NCI-H2029 treated with DMSO at 0.1 percent for 48 hours (cell line): ENCODE results near the gene CCDC97.

Experiments
- DNase-seq: peaks from one replicate; lab custom pipeline; 2025; lab: John Stamatoyannopoulos, UW

Gene CCDC97

GRCh38 chr19:41320185-41320518 is 10.2 kb downstream of the CCDC97 start:
- no peak for DNase-seq

DNA sequence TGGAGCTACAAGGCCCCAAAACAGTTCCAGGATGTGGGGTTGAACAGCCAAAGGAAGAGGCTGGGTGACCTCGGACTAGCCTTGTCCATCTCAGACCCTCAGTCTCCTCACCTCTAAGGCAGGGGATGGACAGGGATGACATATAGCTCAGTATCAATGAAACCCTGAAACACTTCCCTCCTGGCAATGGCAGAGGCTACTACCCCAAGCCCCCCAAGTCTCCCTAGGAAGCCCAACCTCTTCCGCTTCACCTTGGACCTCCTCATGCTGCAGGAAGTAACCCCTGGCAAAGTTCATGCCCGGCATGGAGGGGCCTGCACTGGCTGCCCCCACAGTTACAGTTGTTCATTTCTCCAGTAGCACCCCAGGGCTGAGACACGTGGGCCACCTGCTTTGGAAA is 10.6 kb downstream of the CCDC97 start:
- DNase-seq: no peak

GRCh38 chr19:41321204-41321599 is 11.2 kb downstream of the CCDC97 start:
- DNase-seq: no peak

DNA sequence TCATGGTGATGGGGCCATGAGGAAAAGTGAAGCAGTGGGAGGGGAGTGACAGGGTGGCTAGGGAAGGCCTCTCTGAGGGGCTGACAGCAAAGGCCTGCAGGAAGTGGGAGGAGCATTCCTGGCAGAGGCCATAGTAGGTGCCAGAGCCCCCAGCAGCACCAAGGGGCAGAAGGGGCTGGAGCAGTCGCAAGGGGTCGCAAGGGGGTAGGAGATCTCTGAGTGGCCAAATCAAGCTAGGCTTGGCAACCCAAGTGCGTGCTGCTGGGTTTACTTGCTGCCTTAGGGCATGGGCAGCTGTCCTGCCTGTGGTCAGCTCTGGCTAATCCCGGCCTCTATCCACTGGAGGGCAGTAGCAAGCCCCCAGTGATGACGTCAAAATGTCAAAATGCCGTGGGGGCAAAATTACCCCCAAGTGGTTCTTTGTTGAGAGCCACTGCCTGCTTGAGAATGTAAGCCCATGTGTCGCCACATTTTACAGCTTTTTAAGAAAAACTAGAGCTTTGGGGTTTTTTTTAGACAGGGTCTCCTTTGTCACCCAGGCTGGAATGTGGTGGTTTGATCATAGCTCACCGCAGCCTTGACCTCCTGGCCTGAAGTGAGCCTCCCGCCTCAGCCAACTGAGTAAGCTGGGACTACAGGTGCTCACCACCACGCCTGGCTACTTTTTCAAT is 11.8 kb downstream of the CCDC97 start:
- no peak for DNase-seq

DNA sequence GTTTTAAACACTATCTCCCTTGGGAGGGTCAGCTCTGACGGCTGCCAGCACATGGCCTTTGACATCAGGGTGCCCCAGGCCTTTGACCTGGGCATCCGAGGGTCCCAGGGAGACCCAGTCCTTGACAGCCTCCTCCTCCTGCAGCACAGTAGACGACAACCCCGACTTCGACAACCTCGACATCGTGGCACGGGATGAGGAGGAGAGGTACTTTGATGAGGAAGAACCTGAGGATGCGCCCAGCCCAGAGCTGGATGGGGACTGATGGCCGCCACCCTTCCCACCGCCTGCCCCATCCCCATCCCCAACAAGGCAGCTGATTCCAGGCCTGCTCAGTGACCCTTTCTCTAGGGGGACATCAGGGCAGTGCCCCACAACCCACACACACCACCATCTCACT is 12.5 kb downstream of the CCDC97 start:
- DNase-seq: no peak

DNA sequence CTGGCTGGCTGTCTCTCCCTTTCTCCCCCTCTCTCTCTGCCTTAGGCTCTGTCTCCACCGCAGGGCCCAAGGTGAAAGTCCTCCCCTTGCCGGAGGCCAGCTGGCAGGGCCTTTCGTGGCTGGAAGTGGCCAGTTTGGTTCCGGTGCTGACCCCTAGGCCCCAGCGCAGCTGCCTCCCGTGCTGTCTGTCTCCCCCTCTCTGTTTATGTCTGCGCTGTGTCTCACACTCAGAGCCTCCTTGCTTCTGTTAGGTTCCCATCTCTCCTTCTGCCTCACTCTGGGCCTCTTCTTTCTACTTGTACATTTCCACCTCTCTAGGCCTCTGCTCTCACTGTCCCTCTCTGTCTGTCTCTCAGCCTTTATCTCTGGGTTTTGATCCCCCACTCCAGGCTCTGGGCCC is 13.1 kb downstream of the CCDC97 start:
- no peak for DNase-seq

DNA sequence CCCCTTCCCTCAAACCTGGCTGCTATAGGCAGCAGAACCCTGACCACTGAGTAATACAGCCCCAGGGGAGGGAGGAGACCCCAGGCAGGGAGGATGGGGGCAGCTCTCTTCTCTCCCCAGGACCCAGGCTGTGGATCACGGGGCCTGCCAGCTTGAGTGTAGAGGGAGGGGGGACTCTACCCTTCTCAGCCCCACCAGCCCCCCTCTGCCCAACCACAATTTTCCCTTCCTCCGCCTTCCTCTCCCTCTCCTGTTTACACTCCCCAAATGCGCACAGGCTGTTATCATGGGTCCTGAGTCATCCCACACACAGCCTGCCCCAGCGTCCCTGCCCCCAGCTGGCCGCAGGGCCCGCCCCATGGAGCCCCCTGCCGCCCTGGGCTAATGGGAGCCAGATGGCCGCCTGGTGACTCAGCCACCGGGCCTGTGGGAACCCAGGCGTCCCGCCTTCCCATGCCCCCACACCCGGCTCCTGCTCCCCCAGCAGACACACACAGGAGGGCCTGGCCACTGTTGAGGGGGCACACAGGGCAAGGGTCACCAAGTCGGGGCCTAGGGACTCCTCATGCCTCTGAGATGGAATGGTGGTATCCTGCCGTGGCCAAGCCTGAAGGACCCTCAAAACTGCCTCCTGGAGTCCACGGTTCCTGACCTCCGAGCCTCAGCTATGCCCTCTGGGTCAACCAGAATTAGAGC is 13.6 kb downstream of the CCDC97 start:
- no peak for DNase-seq

DNA sequence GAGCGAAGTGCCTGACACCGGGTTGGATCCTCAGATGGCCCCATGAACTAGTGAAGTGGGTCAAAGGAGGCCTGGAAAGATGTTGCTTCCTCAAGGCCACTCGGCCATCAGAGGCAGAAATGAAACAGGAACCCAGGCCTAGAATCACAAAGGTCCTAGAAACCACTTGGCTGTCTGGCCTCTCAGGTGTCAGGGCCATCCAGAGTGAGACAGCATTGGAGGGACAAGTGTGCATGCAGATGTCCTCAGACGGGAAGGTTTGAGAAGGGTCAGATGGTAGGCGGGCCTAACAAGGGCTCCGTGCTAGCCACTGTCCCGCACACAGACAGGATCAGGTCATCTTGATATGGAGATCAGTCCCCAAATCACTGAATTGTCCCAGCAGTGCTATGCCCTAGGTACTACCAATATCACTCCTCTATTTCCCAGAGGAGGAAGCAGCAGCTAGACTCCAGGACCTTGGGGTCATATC is 14.3 kb downstream of the CCDC97 start:
- no peak for DNase-seq

DNA sequence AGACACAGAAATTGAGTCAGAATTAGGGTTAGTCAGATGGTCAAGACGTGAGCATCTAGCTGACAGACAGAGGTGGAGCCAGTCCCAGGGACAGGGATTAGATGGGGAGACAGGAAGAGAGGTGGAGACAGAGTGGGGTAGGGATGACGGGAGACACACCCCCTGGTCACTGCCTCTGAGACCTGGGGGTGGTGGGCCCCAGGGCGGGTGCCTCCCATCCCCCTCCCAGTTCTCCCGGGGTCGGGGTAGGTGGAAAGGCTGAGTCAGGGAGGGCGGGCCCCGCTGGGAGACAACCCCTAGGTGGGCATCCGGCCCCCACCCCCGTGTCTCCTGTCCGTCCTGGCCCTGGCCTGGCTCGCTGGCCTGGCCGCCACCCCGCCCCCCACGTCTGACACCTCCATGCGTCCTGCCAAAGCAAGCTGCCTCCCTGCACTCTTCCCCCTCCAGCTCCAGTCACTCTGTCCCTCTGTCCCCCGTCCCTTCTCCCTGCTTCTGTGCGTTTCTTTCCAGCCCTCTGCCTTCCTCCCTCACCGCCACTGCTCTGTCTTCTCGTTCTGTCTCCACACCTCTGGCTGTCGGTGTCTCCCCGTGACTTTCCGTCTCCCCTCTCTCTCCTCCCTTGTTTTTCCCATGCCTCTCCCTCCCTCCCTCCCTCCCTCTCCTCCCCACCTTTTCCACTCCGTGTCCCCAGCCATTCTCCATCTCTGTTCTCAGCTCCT is 15.1 kb downstream of the CCDC97 start:
- no peak for DNase-seq

DNA sequence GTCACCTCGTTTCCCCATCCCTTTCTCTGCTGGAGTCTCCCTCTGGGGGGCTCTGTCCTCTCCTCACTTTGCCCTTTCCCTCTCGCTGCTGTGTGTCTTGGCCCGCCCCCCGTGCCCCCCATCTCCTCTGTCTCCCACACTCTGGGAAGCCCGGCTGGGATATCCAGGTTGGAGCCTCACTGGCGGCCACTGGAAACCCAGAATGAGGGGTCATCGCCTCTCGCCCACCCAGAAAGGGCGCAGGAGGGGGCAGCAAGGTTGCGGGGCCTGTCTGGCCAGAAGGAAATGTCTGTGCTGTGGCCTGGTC is 15.6 kb downstream of the CCDC97 start:
- no peak for DNase-seq

DNA sequence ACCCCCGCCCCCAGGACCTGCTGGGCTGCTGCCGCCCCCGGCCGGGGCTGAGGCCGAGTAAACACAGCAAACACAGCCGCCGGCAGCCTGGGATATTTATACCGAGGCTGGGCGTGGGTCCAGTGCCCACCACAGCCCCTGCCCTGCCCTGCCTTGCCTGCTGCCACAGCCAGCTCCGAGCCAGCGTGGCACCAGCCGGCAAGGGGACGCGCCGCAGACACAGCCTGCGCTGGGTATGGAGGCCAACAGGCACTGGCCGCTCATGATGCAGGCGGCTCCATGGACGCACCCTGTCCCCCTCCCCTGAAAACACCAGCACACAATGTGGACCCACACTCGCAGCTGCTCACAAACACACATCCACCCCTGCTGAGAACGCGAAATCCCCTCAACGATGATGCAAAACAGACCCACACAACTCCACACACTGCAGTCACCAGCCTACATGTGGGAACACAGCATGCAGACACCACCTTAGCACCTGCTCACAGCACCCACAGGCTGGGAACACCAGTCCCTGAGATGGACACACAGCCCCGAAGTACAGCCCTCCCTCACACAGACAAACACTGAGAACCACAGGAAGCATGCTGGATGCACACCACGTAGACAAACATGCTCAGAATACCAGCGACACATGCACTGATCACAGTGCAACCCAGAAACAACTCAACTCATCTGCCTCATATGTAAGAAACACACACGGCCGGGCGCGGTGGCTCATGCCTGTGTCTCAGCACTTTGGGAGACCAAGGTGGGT is 16.2 kb downstream of the CCDC97 start:
- no peak for DNase-seq

DNA sequence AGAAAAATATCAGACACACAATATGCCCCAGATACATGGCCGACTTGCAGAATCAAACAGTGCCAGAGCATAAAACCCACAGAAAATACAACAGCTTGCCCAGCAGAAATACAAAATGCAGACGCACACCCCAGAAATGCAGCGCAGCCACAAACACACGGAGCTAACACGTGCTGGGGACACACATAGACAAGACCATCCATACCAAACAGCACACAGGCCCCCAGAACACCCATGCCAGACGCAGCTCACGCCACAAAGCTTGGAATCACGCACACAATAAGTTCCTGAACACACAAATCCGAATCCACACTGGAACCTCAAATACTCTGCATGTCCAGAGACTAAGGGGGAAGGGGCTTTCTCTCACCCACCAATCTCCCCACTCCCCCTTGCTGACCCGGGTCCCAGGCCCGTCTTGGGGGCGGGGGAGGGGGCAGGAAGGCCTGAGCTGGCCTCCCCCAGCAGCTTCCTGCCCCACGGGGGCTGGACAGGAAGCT is 17.2 kb downstream of the CCDC97 start:
- no peak for DNase-seq

DNA sequence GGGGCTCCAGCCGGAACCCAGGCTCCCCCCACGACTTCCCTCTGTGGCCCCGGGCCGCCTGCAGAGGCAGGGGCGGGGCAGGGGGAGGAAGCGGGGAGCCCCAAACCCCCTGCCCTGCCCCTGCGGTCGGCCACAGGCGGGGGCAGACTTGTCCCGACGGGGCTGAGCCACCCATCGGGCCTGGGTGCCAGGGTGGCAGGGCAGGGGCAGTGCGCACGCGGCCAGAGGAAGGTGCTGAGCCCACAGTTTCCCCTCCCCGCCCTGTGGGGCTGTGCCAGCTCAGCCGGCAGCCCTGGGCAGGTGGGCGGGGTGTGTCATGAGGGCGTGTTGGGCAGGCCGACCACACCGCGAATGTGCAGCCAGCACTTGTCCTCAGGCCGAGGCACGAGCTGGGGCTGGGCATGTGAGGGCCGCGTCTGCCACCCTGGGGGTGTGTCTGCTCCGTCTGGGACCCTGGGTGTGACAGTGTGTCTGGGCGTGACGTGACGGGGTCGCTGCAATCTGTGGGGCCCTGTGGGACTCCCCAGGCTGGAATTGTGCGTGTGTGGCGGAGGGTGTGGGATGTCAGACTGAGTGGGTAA is 17.7 kb downstream of the CCDC97 start:
- no peak for DNase-seq

GRCh38 chr19:41328157-41328841 is 18.3 kb downstream of the CCDC97 start:
- DNase-seq: no peak

- no peak for DNase-seq
Observed at GRCh38 chr19:41328842-41329225, 18.9 kb downstream of the CCDC97 start.

DNA sequence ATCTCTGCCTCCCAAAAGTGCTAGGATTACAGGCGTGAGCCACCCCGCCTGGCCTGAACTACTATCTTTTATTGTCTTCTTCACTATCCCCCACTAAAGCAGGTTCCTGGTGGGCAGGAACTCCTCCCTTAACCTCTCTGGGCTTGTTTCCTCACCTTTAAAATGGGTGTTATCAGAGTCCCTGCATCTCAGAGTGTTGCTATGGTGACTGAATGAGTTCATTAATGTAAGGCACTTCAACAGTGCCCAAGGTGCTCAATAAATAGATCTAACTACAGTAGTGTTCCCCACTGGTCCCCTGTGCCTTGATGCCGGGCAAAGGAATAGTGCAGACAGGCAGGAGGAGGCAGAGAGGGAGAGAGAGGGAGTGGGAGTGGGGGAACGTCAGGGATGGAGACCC is 20.5 kb downstream of the CCDC97 start:
- DNase-seq: no peak

- DNase-seq: no peak
Observed at GRCh38 chr19:41330946-41331678, 21.1 kb downstream of the CCDC97 start.

- DNase-seq: no peak
Observed at GRCh38 chr19:41332000-41332399, 22.0 kb downstream of the CCDC97 start.

DNA sequence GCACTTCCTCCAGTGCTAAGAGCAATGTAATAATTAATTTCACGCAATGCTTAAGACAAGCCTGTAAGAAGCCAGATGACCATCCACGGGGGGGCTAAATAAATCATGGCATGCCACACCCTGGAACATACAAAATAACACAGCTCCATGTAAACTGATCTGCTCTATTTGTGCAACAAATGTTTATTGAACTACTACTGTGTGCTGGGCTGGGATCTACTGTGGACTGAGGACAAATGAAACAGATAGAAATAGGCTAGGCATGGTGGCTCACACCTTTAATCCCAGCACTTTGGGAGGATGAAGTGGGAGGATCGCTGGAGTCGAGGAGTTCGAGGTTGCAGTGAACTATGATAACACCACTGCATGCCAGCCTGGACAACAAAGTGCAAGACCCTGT is 22.5 kb downstream of the CCDC97 start:
- DNase-seq: no peak

DNA sequence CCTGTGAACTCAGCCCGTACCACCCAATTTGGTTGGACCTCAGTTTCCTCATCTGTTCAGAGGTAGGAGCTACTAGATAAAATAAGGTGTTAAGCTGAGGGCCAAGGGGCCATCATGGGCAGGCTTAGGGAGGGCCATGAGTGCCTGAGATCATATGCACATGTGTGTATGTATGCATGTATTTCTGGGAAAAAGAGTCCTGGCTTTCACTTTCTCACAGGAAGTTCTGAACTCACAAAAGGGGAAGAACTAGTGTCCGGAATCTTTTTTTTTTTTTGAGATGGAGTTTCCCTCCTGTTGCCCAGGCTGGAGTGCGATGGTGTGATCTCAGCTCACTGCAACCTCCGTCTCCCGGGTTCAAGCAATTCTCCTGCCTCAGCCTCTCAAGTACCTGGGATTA is 24.8 kb downstream of the CCDC97 start:
- no peak for DNase-seq

- DNase-seq: no peak
Observed at GRCh38 chr19:41335467-41335866, 25.5 kb downstream of the CCDC97 start.
